CD4-positive, alpha-beta memory T cell (primary cell): ENCODE data around the gene PRRC1. TPM values are rescaled to one million over a fixed set of nuclear protein-coding genes. Genes with fewer than 3 reads are reported as not detected.
A peak's percentile ranks its signal among the peaks of the same experiment; 100 is the strongest.

Source experiments
- CTCF ChIA-PET: fragments of 350-600 bp; sonication (Branson Sonifier 250); formaldehyde crosslinking; loops from one replicate; lab custom pipeline; 2021; ENCODE audit warnings: inconsistent platforms; ENCODE audit not compliant: partially characterized antibody; lab: Charles Lee
- POLR2A ChIA-PET: fragments of 350-600 bp; sonication (Branson Sonifier 250); formaldehyde crosslinking; loops from one replicate; lab custom pipeline; 2021; ENCODE audit not compliant: partially characterized antibody; lab: Charles Lee
- DNase-seq, 5 donors: peaks; one replicate each; pipeline versions ENCODE4 v3.0.0 to v3.0.0-alpha.2; 2020 to 2022; ENCODE audit warnings: mixed read lengths in 1 of 5
- H3K27ac ChIP-seq: one replicate; pipeline ENCODE4 v1.7.0; 2013; ENCODE audit warnings: low read depth, low read length
- H3K27me3 ChIP-seq: 2 replicates; pipeline ENCODE4 v1.7.0; 2013; ENCODE audit warnings: mild to moderate bottlenecking, low read length, moderate library complexity; ENCODE audit not compliant: insufficient read depth
- H3K36me3 ChIP-seq: 2 replicates; pipeline ENCODE4 v1.7.0; 2013; ENCODE audit warnings: mild to moderate bottlenecking, low read length, moderate library complexity; ENCODE audit not compliant: insufficient read depth
- H3K4me1 ChIP-seq: 2 replicates; pipeline ENCODE4 v1.7.0; 2013; ENCODE audit warnings: mild to moderate bottlenecking, low read length, moderate library complexity; ENCODE audit not compliant: insufficient read depth
- H3K4me3 ChIP-seq, 2 donors: one replicate each; pipeline ENCODE4 v1.7.0; 2013; ENCODE audit warnings: low read length in 2 of 2, mild to moderate bottlenecking in 1 of 2
- H3K9me3 ChIP-seq, 2 donors: one replicate each; pipeline ENCODE4 v1.7.0; 2013; ENCODE audit warnings: low read length in 2 of 2, control low read depth in 1 of 2; ENCODE audit not compliant: control insufficient read depth in 1 of 2
- H3K27ac Mint-ChIP-seq, 7 donors: one replicate each; pipeline ENCODE4 v1.8.0; 2020 to 2021; ENCODE audit warnings: mixed read lengths in 7 of 7, mild to moderate bottlenecking in 6 of 7, inconsistent platforms in 3 of 7, moderate library complexity in 3 of 7
- H3K27me3 Mint-ChIP-seq, 2 donors: one replicate each; pipeline ENCODE4 v1.8.0; 2020 to 2021; ENCODE audit warnings: mixed read lengths in 2 of 2
- H3K36me3 Mint-ChIP-seq, 2 donors: one replicate each; pipeline ENCODE4 v1.8.0; 2020 to 2021; ENCODE audit warnings: mixed read lengths in 2 of 2, inconsistent platforms in 1 of 2, mild to moderate bottlenecking in 1 of 2
- H3K4me1 Mint-ChIP-seq, 4 donors: one replicate each; pipeline ENCODE4 v1.8.0; 2020 to 2021; ENCODE audit warnings: mixed read lengths in 4 of 4, mild to moderate bottlenecking in 1 of 4
- H3K4me3 Mint-ChIP-seq, 8 donors: one replicate each; pipeline ENCODE4 v1.8.0; 2020 to 2021; ENCODE audit warnings: mixed read lengths in 8 of 8, mild to moderate bottlenecking in 7 of 8, moderate library complexity in 6 of 8, inconsistent platforms in 3 of 8
- H3K9me3 Mint-ChIP-seq, 8 donors: one replicate each; pipeline ENCODE4 v1.8.0; 2020 to 2021; ENCODE audit warnings: mixed read lengths in 8 of 8, mild to moderate bottlenecking in 5 of 8, inconsistent platforms in 3 of 8, moderate library complexity in 1 of 8
- intact Hi-C: fragments of 100-400 bp; cut with micrococcal nuclease; formaldehyde crosslinking; loops from one replicate; pipeline ENCODE4 v1.15.1; 2023
- polyA plus RNA-seq, 2 donors: library from polyadenylated mRNA; unstranded; fragments of 300-500 nt; fragmentation: Illumina TruSeq; gene quantifications; one replicate each; pipeline ENCODE4 v1.2.3, GENCODE V29; 2021
- total RNA-seq, 2 experiments: library from RNA; stranded (reverse); gene quantifications; one replicate each; pipeline ENCODE4 v1.2.3, GENCODE V29; 2021

The PRRC1 gene
- total RNA-seq = 10 to 100 TPM; 57.0 to 59.9 TPM
- polyA plus RNA-seq = 10 to 100 TPM; 38.7 to 43.1 TPM

DNA sequence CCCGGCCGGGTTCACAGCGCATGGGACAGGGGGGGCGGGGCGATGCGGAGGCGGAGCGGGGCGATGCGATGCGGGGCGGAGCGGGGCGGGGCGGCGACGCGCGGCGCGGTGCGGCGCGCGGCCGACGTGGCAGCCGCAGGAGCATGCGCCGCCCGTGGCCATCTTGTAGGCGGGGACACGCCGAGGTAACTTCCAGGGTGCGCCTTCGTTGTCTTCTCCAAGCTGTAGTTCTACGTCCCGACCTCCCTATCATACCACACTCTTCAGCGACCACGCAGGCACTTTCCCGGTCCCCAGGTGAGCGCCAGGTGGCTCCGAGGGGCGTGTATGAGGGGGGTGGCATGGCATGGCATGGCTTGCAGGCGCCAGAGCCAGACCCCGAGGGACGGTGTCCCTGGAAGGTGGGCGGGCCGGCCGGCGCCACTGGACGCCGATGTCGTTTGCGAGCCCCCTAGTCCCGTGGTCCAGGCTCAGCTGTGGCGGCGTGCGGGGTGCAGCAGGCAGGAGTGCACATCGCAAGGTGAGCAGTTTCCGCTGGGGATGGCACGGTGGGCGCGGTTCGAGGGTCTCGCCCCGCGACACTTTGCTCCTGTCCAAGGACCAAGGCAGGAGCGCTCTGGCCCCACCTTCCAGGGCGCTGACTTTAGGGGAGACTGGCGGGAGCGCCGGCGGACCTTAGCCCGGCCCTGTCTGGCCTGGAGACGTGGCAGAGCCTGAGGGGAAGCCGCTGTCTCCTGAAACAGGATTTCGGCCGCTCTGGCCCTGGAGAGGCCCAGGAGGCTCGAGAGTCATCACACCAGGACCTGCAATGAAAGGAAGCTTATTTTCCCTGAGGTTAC is at the start of gene PRRC1:
Gene PRRC1, plus strand, starts transcription at position 161 of the 839 bp plus-strand sequence. CDS start 5,840 bp downstream, outside the sequence.
- DNase-seq = peak; percentile 74 to 83 (median 76)
- Histone ChIP-seq H3K4me3 (peak within 1 kb of the TSS; percentile 79 to 97), H3K9me3 (no peaks in the 10 kb centered on the region), H3K4me1 (peaks cover 25% of the 10 kb centered on the region), H3K27ac (peak within 1 kb of the TSS; percentile 87), H3K36me3 (no peaks in the 10 kb centered on the region), H3K27me3 (peaks cover under 1% of the 10 kb centered on the region)
- peaks cover 4% of the 10 kb centered on the region in 2 donors for H3K27me3 Mint-ChIP-seq
- intact Hi-C loops = loop anchor here (1.0 to 10.0 kb wide), 5 partner anchors 488 to 1575 kb away; partner anchors contain the start of genes GRAMD2B, ISOC1, LMNB1 and SLC12A2
- peak within 1 kb of the TSS; percentile 70 to 93 (median 88) for H3K27ac Mint-ChIP-seq
- H3K4me3 Mint-ChIP-seq = peak within 1 kb of the TSS; percentile 87 to 93 (median 90)
- peaks cover 27 to 28% of the 10 kb centered on the region in 2 donors for H3K36me3 Mint-ChIP-seq
- POLR2A ChIA-PET = interaction anchor here (0.6 to 2.9 kb wide), 10 partner anchors 11 to 1578 kb away, joined by 3 to 6 read pairs (median 4); no protein-coding TSS in a partner anchor
- peaks cover 0 to 11% (median 8%) of the 10 kb centered on the region in 8 donors for H3K9me3 Mint-ChIP-seq
- H3K4me1 Mint-ChIP-seq = peaks cover 26 to 45% (median 34%) of the 10 kb centered on the region in 4 donors
- CTCF ChIA-PET = interaction anchor here (1.0 to 1.5 kb wide), 3 partner anchors 11 to 740 kb away, joined by 3 to 5 read pairs (median 4); no protein-coding TSS in a partner anchor

DNA sequence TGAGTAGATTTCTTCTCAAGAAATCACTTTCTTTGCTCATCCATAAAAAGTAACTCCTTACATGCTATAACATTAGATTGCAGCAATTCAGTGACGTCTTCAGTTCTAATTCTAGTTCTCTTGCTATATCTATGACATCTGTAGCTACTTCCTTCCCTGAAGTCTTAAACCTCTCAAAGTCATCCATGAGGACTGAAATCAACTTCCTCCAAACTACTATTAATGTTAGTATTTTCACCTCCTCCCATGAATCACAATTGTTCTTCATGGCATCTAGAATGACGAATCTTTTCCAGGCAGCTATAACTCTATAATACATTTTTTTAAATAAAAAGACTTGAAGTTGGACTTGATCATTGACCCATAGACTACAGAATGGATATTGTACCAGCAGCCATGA is 46.2 kb upstream of the PRRC1 start:
- CTCF ChIA-PET = no interaction called here

GRCh38 chr5:127472700-127473099 is 44.7 kb upstream of the PRRC1 start:
- H3K36me3 ChIP-seq = no peaks in the 10 kb centered on the region
- POLR2A ChIA-PET = no interaction called here
- no peaks in the 10 kb centered on the region for H3K27me3 ChIP-seq
- no peaks in the 10 kb centered on the region for H3K36me3 Mint-ChIP-seq
- peaks cover 6 to 15% of the 10 kb centered on the region in 2 donors for H3K27me3 Mint-ChIP-seq
- H3K9me3 Mint-ChIP-seq = no peaks in the 10 kb centered on the region
- no peak overlapping the region for H3K4me3 ChIP-seq
- no peaks in the 10 kb centered on the region for H3K4me1 ChIP-seq
- no peak overlapping the region for H3K27ac Mint-ChIP-seq
- CTCF ChIA-PET = no interaction called here
- DNase-seq = no peak
- H3K9me3 ChIP-seq = no peaks in the 10 kb centered on the region
- H3K4me3 Mint-ChIP-seq = no peak overlapping the region
- intact Hi-C loops = no loop called here
- H3K4me1 Mint-ChIP-seq = no peaks in the 10 kb centered on the region
- no peak overlapping the region for H3K27ac ChIP-seq

More for the DNA sequence above, 46.2 kb upstream of the PRRC1 start:
- Mint-ChIP-seq H3K9me3 (no peaks in the 10 kb centered on the region), H3K4me3 (no peak overlapping the region), H3K4me1 (no peaks in the 10 kb centered on the region), H3K27ac (no peak overlapping the region), H3K27me3 (peaks cover 8 to 15% of the 10 kb centered on the region in 2 donors), H3K36me3 (no peaks in the 10 kb centered on the region)
- POLR2A ChIA-PET = no interaction called here
- Histone ChIP-seq H3K27me3 (no peaks in the 10 kb centered on the region), H3K36me3 (no peaks in the 10 kb centered on the region), H3K9me3 (no peaks in the 10 kb centered on the region), H3K4me3 (no peak overlapping the region), H3K27ac (no peak overlapping the region), H3K4me1 (no peaks in the 10 kb centered on the region)
- no peak for DNase-seq
- intact Hi-C loops = no loop called here

DNA sequence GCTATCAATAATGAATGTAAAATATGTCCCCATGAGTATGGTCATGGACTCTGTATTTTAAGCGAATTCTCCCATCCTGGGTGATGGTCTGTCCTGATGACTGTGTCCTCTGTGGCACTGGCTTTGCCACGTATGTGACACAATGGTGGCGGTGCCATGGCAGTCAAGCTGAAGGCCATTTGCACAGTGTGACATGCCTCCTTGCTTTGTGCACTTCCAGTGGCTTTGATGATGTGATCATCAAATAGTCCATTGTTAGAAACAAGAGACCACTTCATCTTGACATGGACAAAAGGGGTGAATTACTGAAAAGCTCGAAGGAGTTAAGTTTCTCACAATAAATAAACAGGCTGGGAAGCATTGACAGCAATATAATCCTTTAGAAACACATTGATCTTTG is 31.0 kb upstream of the PRRC1 start:
- no peak for DNase-seq
- peaks cover 8 to 12% of the 10 kb centered on the region in 2 donors for H3K27me3 Mint-ChIP-seq
- Histone ChIP-seq H3K4me1 (no peaks in the 10 kb centered on the region), H3K9me3 (no peaks in the 10 kb centered on the region), H3K4me3 (no peak overlapping the region), H3K27ac (no peak overlapping the region), H3K36me3 (no peaks in the 10 kb centered on the region), H3K27me3 (no peaks in the 10 kb centered on the region)
- H3K4me1 Mint-ChIP-seq = no peaks in the 10 kb centered on the region
- ChIA-PET CTCF (no interaction called here), POLR2A (no interaction called here)
- H3K4me3 Mint-ChIP-seq = no peak overlapping the region
- intact Hi-C loops = no loop called here
- H3K9me3 Mint-ChIP-seq = peaks cover 0 to 2% (median 0%) of the 10 kb centered on the region in 8 donors
- H3K27ac Mint-ChIP-seq = no peak overlapping the region
- H3K36me3 Mint-ChIP-seq = no peaks in the 10 kb centered on the region

DNA sequence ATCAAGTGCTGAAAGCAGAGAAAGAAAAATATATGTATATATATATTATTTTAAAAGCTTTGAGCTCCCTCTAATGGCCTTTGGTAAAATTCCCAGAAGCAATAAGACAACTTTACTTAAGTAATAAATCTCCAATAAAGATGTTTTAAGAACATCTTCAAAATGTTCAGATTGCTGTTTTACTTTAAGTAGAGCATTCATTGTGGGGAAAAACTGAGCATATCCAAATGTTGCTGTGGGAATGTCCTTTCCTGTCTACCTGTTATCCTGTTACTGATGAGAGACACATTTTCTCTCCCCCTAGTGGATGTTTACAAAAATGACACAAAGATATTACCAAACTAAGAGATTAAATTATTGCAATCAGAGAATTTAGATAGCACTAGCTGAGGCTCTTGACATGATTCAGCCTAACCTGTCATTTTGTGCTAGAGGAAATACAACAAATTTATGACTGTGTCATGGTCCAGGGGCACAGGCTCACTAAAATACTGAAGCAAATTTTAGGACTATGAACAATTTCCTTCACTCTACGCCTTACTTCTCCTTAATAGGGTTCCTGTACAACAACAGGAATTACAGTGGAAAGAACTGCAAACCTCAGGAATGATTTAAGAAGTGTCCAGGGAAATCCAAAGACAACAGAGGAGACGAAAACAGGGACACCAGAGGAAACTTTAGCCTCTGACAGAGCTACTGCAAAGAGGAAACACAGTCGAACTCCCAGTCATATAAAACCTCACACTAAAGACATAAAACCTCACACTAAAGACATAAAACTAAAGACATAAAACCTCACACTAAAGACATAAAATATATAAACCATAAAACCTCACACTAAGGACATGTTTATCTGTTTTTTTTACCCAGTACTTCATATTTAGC is 24.3 kb upstream of the PRRC1 start:
- Mint-ChIP-seq H3K27ac (no peak overlapping the region), H3K9me3 (peaks cover 0 to 1% (median 0%) of the 10 kb centered on the region in 8 donors), H3K4me1 (peaks cover 0 to 2% (median 0%) of the 10 kb centered on the region in 4 donors), H3K27me3 (peaks cover 9 to 17% of the 10 kb centered on the region in 2 donors), H3K4me3 (no peak overlapping the region), H3K36me3 (no peaks in the 10 kb centered on the region)
- Histone ChIP-seq H3K4me1 (no peaks in the 10 kb centered on the region), H3K27ac (no peak overlapping the region), H3K9me3 (no peaks in the 10 kb centered on the region), H3K4me3 (no peak overlapping the region), H3K36me3 (no peaks in the 10 kb centered on the region), H3K27me3 (no peaks in the 10 kb centered on the region)
- ChIA-PET POLR2A (interaction anchor here (0.9 kb wide), 1 partner anchor 25 kb away, joined by 3 read pairs; no protein-coding TSS in a partner anchor), CTCF (interaction anchor here (0.7 to 2.3 kb wide), 13 partner anchors 9 to 840 kb away, joined by 3 to 9 read pairs (median 5); no protein-coding TSS in a partner anchor)
- intact Hi-C loops = loop anchor here (2.0 to 5.0 kb wide), 4 partner anchors 656 to 836 kb away; no protein-coding TSS in a partner anchor
- peak in 4 of 5 donors; percentile 38 to 54 (median 50) for DNase-seq

DNA sequence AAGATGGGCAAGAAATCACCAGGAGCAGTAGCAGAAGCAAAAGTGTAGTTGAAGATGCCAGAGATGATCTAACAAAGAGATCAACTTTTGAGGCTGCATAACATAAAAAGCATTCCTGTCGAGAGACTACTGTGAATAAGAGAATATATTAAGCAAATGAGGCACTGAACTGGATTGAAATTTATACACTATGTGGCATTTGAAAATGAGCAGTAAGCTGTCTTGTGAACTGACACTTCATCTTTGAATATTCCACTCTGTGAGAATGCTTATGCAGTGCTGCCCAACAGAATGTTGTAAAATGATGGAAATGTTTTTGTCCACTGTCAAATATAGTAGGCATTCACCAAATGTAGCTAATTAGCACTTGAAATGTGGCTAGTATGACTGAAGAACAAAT is 18.9 kb upstream of the PRRC1 start:
- no peak overlapping the region for H3K4me3 ChIP-seq
- no peaks in the 10 kb centered on the region for H3K9me3 Mint-ChIP-seq
- H3K9me3 ChIP-seq = no peaks in the 10 kb centered on the region
- no peaks in the 10 kb centered on the region for H3K4me1 Mint-ChIP-seq
- no peak overlapping the region for H3K27ac ChIP-seq
- no peaks in the 10 kb centered on the region for H3K36me3 ChIP-seq
- H3K4me3 Mint-ChIP-seq = no peak overlapping the region
- H3K27me3 Mint-ChIP-seq = peaks cover 5 to 9% of the 10 kb centered on the region in 2 donors
- no peaks in the 10 kb centered on the region for H3K4me1 ChIP-seq
- intact Hi-C loops = no loop called here
- POLR2A ChIA-PET = no interaction called here
- no peak for DNase-seq
- H3K36me3 Mint-ChIP-seq = no peaks in the 10 kb centered on the region
- H3K27me3 ChIP-seq = no peaks in the 10 kb centered on the region
- H3K27ac Mint-ChIP-seq = no peak overlapping the region
- CTCF ChIA-PET = interaction anchor here (1.2 to 1.4 kb wide), 2 partner anchors 9 to 10 kb away, joined by 3 read pairs; no protein-coding TSS in a partner anchor
